HCT116 (cell line): ENCODE results near the gene TGFBRAP1. TPM values are rescaled to one million over a fixed set of nuclear protein-coding genes. Genes with fewer than 3 reads are reported as not detected.

Source experiments
- ATAC-seq: fragments of 200-7000 bp; cut with Tn5 transposase; 2 replicates; pipeline ENCODE4 v1.9.1; 2020; ENCODE audit warnings: mild to moderate bottlenecking, moderate library complexity
- BruUV-seq: library from RNA; stranded (reverse); fragments of 400-500 nt; replicated peaks from 2 replicates; lab custom pipeline; 2021; lab: Mats Ljungman, UMichigan
- CTCF ChIA-PET: fragments of 300-600 bp; sonication (Branson Sonifier 250); formaldehyde crosslinking; loops from one replicate; lab custom pipeline; 2021; ENCODE audit warnings: antibody characterized with exemption; lab: Charles Lee
- POLR2A ChIA-PET: fragments of 300-600, 350-600 bp; sonication (Branson Sonifier 250); formaldehyde crosslinking; loops from one replicate; lab custom pipeline; 2021; ENCODE audit warnings: antibody characterized with exemption; lab: Charles Lee
- RAD21 ChIA-PET, 2 experiments: fragments of 300-600 bp; sonication (Branson Sonifier 250); formaldehyde crosslinking; loops; one replicate each; lab custom pipeline; 2023; ENCODE audit warnings: low total read pairs in 2 of 2; ENCODE audit not compliant: uncharacterized antibody in 2 of 2, unreplicated experiment in 2 of 2, low non-redundant PET in 1 of 2; lab: Charles Lee
- DNase-seq: peaks from one replicate; pipeline ENCODE4 v3.0.0-alpha.2; 2010; ENCODE audit warnings: low read depth, low spot score
- H2AFZ ChIP-seq: fragments of 200-600 bp; shearing (Covaris generic), sonication (generic); 2 replicates; pipeline ENCODE4 v1.6.1; 2017; ENCODE audit warnings: low read depth, mixed run types, mixed read lengths, antibody characterized with exemption, low read length; ENCODE audit not compliant: poor library complexity, severe bottlenecking
- H3K27ac ChIP-seq: 2 replicates; pipeline ENCODE4 v1.5.1; 2012; ENCODE audit warnings: low read depth, low read length
- H3K27me3 ChIP-seq: fragments of 200-600 bp; sonication (generic); 2 replicates; pipeline ENCODE4 v1.6.1; 2016; ENCODE audit warnings: mixed run types, low read length, mixed read lengths; ENCODE audit not compliant: insufficient read depth
- H3K36me3 ChIP-seq, 2 experiments: fragments of 200-500 bp in 1 of 2; fragments of 200-600 bp in 1 of 2; sonication (Bioruptor generic) in 1 of 2; sonication (generic) in 1 of 2; 2 replicates each; pipeline versions ENCODE4 v1.5.1 to v1.6.1; 2014 to 2016; ENCODE audit warnings: low read length in 2 of 2, inconsistent platforms in 1 of 2, mixed read lengths in 1 of 2, mixed run types in 1 of 2; ENCODE audit not compliant: insufficient read depth in 2 of 2, control insufficient read depth in 1 of 2
- H3K4me1 ChIP-seq, 2 experiments: fragments of 200-600 bp in 1 of 2; sonication (generic) in 1 of 2; 2 replicates each; pipeline versions ENCODE4 v1.5.1 to v1.6.1; 2012 to 2017; ENCODE audit warnings: low read length in 2 of 2, inconsistent platforms in 1 of 2, mild to moderate bottlenecking in 1 of 2, mixed read lengths in 1 of 2, mixed run types in 1 of 2, moderate library complexity in 1 of 2; ENCODE audit not compliant: insufficient read depth in 2 of 2, control insufficient read depth in 1 of 2
- H3K4me2 ChIP-seq: fragments of 200-600 bp; sonication (generic); 2 replicates; pipeline ENCODE4 v1.6.1; 2017; ENCODE audit warnings: mixed run types, low read length, mixed read lengths
- H3K4me3 ChIP-seq, 2 experiments: fragments of 200-600 bp in 1 of 2; sonication (generic) in 1 of 2; replicated peaks in 1 of 2; 2 replicates each; pipeline ENCODE4 v1.5.1; 2011 to 2016; ENCODE audit warnings: low read length in 2 of 2, control low read depth in 1 of 2, low read depth in 1 of 2, mild to moderate bottlenecking in 1 of 2, mixed read lengths in 1 of 2, mixed run types in 1 of 2
- H3K79me2 ChIP-seq: fragments of 200-600 bp; sonication (generic); 2 replicates; pipeline ENCODE4 v1.6.1; 2017; ENCODE audit warnings: mild to moderate bottlenecking, mixed run types, low read length, moderate library complexity, mixed read lengths; ENCODE audit not compliant: insufficient read depth
- H3K9ac ChIP-seq: fragments of 200-600 bp; sonication (generic); 2 replicates; pipeline ENCODE4 v1.6.1; 2016; ENCODE audit warnings: low read length, mixed read lengths
- H3K9me2 ChIP-seq: fragments of 200-600 bp; sonication (generic), shearing (Covaris generic); 2 replicates; pipeline ENCODE4 v1.6.1; 2017; ENCODE audit warnings: mixed run types, mild to moderate bottlenecking, moderate library complexity; ENCODE audit not compliant: insufficient read depth
- H3K9me3 ChIP-seq, 2 experiments: fragments of 200-500 bp in 1 of 2; fragments of 200-600 bp in 1 of 2; sonication (Bioruptor generic) in 1 of 2; sonication (generic) in 1 of 2; 2 replicates each; pipeline ENCODE4 v1.6.1; 2014 to 2017; ENCODE audit warnings: low read length in 2 of 2, mixed read lengths in 2 of 2, inconsistent platforms in 1 of 2, low read depth in 1 of 2, mild to moderate bottlenecking in 1 of 2, mixed run types in 1 of 2, moderate library complexity in 1 of 2; ENCODE audit not compliant: control insufficient read depth in 1 of 2, insufficient read depth in 1 of 2
- H4K20me1 ChIP-seq: fragments of 200-600 bp; sonication (generic), shearing (Covaris generic); 2 replicates; pipeline ENCODE4 v1.6.1; 2017; ENCODE audit warnings: mixed run types, mild to moderate bottlenecking, moderate library complexity; ENCODE audit not compliant: insufficient read depth
- CBX3 ChIP-seq: IDR thresholded peaks from 2 replicates; pipeline ENCODE4 v1.6.1; 2012; ENCODE audit warnings: low read depth
- CEBPB ChIP-seq: IDR thresholded peaks from 2 replicates; pipeline ENCODE4 v1.6.1; 2012; ENCODE audit warnings: low read depth
- ELF1 ChIP-seq: IDR thresholded peaks from 2 replicates; pipeline ENCODE4 v1.6.1; 2012; ENCODE audit warnings: low read depth, borderline replicate concordance
- EZH2 ChIP-seq: fragments of 200-600 bp; sonication (generic); IDR thresholded peaks from 2 replicates; pipeline ENCODE4 v1.6.1; 2017; ENCODE audit warnings: antibody characterized with exemption, mixed run types
- EZH2phosphoT487 ChIP-seq: fragments of 200-600 bp; IDR thresholded peaks from 2 replicates; pipeline ENCODE4 v1.6.1; 2018; ENCODE audit warnings: antibody characterized with exemption, borderline replicate concordance
- FOSL1 ChIP-seq: IDR thresholded peaks from 2 replicates; pipeline ENCODE4 v1.6.1; 2012; ENCODE audit warnings: low read depth
- POLR2AphosphoS5 ChIP-seq: IDR thresholded peaks from 2 replicates; pipeline ENCODE4 v1.6.1; 2011; ENCODE audit warnings: mild to moderate bottlenecking, low read depth, low read length, moderate library complexity
- SP1 ChIP-seq: IDR thresholded peaks from 2 replicates; pipeline ENCODE4 v1.6.1; 2012; ENCODE audit warnings: low read depth
- SRF ChIP-seq: IDR thresholded peaks from 2 replicates; pipeline ENCODE4 v1.6.1; 2012; ENCODE audit warnings: low read depth
- YY1 ChIP-seq: IDR thresholded peaks from 2 replicates; pipeline ENCODE4 v1.6.1; 2011; ENCODE audit warnings: low read length, low read depth, moderate library complexity, mild to moderate bottlenecking; ENCODE audit not compliant: insufficient replicate concordance; ENCODE audit errors: extremely low read depth
- ZFX ChIP-seq: fragments of 450-650 bp; IDR thresholded peaks from 2 replicates; pipeline ENCODE4 v1.6.1; 2017
- intact Hi-C: fragments of 100-400 bp; cut with micrococcal nuclease; formaldehyde crosslinking; loops from 2 replicates; pipeline ENCODE4 v1.10.0; 2022
- total RNA-seq: library from RNA; stranded (reverse); gene quantifications from one replicate; pipeline ENCODE4 v1.2.1, GENCODE V29; 2021; ENCODE audit not compliant: unreplicated experiment
- TF ChIP-seq, protein P1 (sequence below): IDR thresholded peaks from 2 replicates; pipeline ENCODE4 v1.6.1; 2011; ENCODE audit warnings: mild to moderate bottlenecking, low read length, moderate library complexity; ENCODE audit not compliant: insufficient replicate concordance; ENCODE audit errors: extremely low read depth
- TF ChIP-seq, protein P2 (sequence below): IDR thresholded peaks from 2 replicates; pipeline ENCODE4 v1.6.1; 2012
- TF ChIP-seq, protein P3 (sequence below), 3 experiments: fragments of 200-600 bp in 1 of 3; sonication (generic) in 1 of 3; IDR thresholded peaks in 2 of 3; conservative IDR thresholded peaks in 1 of 3; 2 replicates each; pipeline ENCODE4 v1.5.1; 2012 to 2017; ENCODE audit warnings: low read depth in 2 of 3, low read length in 2 of 3, antibody characterized with exemption in 1 of 3, borderline replicate concordance in 1 of 3, control low read depth in 1 of 3, mild to moderate bottlenecking in 1 of 3, mixed read lengths in 1 of 3, mixed run types in 1 of 3, moderate library complexity in 1 of 3; ENCODE audit not compliant: insufficient read depth in 1 of 3

The TGFBRAP1 gene
- total RNA-seq, 1 experiment from 2014 or later, result 18.3 TPM

DNA sequence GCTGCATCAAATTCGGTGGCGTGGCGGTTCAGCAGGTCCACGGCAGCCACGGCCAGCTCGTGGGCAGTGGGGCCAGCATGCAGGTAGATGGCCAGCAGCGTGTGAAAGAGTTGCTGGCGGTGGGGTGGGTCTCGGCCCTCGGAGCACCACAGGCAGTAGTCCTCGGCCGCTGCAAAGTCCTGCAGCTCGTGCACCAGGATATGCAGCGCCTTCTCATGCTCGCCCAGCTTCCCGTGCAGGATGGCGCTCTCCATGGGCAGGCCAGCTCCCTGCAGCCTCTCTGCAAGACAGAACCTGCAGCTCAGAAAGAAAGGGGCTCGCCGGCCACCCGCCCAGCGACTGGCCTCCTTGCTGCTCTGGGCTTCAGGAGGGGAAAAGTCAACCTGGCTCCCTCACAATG lies 60.1 kb downstream of the TGFBRAP1 start:
- DNase-seq (no peak), ATAC-seq (no peak)
- ChIA-PET CTCF (no interaction called here), RAD21 (no interaction called here), POLR2A (no interaction called here)
- Histone ChIP-seq H3K27ac (no peak overlapping the region), H3K27me3 (no peaks in the 10 kb centered on the region), H3K4me1 (no peaks in the 10 kb centered on the region), H3K9ac (no peak overlapping the region), H3K4me3 (no peak overlapping the region), H3K36me3 (peaks cover 5 to 18% of the 10 kb centered on the region in 2 experiments), H2AFZ (no peak overlapping the region), H3K9me2 (no peaks in the 10 kb centered on the region), H3K4me2 (no peak overlapping the region), H3K79me2 (no peaks in the 10 kb centered on the region), H4K20me1 (no peaks in the 10 kb centered on the region), H3K9me3 (no peaks in the 10 kb centered on the region)
- no peak for TF ChIP-seq CBX3
- TF ChIP-seq CEBPB, result no peak
- TF ChIP-seq, protein P1, sequence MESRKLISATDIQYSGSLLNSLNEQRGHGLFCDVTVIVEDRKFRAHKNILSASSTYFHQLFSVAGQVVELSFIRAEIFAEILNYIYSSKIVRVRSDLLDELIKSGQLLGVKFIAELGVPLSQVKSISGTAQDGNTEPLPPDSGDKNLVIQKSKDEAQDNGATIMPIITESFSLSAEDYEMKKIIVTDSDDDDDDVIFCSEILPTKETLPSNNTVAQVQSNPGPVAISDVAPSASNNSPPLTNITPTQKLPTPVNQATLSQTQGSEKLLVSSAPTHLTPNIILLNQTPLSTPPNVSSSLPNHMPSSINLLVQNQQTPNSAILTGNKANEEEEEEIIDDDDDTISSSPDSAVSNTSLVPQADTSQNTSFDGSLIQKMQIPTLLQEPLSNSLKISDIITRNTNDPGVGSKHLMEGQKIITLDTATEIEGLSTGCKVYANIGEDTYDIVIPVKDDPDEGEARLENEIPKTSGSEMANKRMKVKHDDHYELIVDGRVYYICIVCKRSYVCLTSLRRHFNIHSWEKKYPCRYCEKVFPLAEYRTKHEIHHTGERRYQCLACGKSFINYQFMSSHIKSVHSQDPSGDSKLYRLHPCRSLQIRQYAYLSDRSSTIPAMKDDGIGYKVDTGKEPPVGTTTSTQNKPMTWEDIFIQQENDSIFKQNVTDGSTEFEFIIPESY, result no peak
- no peak for TF ChIP-seq EZH2phosphoT487
- TF ChIP-seq SP1, result no peak
- TF ChIP-seq EZH2, result no peak
- TF ChIP-seq ZFX, result no peak
- no peak for TF ChIP-seq ELF1
- TF ChIP-seq, protein P2, sequence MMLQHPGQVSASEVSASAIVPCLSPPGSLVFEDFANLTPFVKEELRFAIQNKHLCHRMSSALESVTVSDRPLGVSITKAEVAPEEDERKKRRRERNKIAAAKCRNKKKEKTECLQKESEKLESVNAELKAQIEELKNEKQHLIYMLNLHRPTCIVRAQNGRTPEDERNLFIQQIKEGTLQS, result no peak
- no peak for TF ChIP-seq FOSL1
- intact Hi-C loops, result no loop called here
- BruUV-seq, result no TSS peak

DNA sequence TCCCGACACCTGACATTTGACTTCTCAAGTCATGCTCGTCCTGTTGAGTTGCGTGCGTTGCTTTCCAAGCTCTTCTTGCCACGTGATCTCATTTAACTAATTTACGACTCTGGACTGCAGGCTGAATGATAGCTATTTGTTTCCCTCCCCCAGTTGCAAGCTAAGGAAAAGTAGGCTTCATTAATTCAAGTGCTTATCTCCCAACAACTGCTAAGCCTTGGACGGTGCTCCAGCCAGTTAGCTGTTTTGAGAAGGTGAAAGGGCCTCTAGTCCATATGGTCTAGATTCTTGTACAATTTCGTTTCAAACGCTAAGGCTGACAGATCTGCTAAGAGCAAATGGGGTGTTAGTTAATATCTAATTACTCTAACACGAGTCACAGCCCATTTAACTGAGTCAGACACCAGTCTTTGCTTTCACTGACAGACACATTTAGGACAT lies 66.9 kb downstream of the TGFBRAP1 start:
- Histone ChIP-seq H3K4me2 (no peak overlapping the region), H3K9me2 (no peaks in the 10 kb centered on the region), H3K9me3 (no peaks in the 10 kb centered on the region), H4K20me1 (no peaks in the 10 kb centered on the region), H3K4me1 (0 out of 4 replicates have a peak, but pooled peaks cover 0 to 3% of the 10 kb centered on the region in 2 experiments), H3K27me3 (no peaks in the 10 kb centered on the region), H3K4me3 (no peak overlapping the region), H3K36me3 (peaks cover 2 to 5% of the 10 kb centered on the region in 2 experiments; a peak in 3 of 4 replicates), H3K9ac (no peak overlapping the region), H3K79me2 (no peaks in the 10 kb centered on the region), H3K27ac (no peak overlapping the region), H2AFZ (no peak overlapping the region)
- intact Hi-C loops, result no loop called here
- DNase-seq, result no peak
- no peak for ATAC-seq
- POLR2A ChIA-PET, result no interaction called here
- RAD21 ChIA-PET, result no interaction called here
- BruUV-seq, result no TSS peak
- CTCF ChIA-PET, result no interaction called here
- TF ChIP-seq POLR2AphosphoS5, result no peak
- TF ChIP-seq ZFX, result no peak
- TF ChIP-seq YY1, result no peak
- TF ChIP-seq, protein P3, sequence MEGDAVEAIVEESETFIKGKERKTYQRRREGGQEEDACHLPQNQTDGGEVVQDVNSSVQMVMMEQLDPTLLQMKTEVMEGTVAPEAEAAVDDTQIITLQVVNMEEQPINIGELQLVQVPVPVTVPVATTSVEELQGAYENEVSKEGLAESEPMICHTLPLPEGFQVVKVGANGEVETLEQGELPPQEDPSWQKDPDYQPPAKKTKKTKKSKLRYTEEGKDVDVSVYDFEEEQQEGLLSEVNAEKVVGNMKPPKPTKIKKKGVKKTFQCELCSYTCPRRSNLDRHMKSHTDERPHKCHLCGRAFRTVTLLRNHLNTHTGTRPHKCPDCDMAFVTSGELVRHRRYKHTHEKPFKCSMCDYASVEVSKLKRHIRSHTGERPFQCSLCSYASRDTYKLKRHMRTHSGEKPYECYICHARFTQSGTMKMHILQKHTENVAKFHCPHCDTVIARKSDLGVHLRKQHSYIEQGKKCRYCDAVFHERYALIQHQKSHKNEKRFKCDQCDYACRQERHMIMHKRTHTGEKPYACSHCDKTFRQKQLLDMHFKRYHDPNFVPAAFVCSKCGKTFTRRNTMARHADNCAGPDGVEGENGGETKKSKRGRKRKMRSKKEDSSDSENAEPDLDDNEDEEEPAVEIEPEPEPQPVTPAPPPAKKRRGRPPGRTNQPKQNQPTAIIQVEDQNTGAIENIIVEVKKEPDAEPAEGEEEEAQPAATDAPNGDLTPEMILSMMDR (IDR thresholded peaks at IDR 0.05 in 2 of 3, conservative IDR thresholded peaks at IDR 0.05 in 1 of 3; ENCODE audit: borderline replicate concordance in 1 of 3, insufficient read depth in 1 of 3, low read depth in 2 of 3, low read length in 2 of 3), result no peak
- TF ChIP-seq, protein P1, result no peak
- no peak for TF ChIP-seq SRF
- TF ChIP-seq, protein P2, result no peak
- no peak for TF ChIP-seq CBX3
- TF ChIP-seq ELF1, result no peak
